Measurements from ENCODE around the gene NPDC1.

Gene NPDC1

GRCh38 chr9:137085920-137086530, 40.0 kb upstream of the NPDC1 start:
- H3K4me3 ChIP-seq (ENCODE audit: low read depth, low read length): peak overlapping the region; percentile 77
- DNase-seq (ENCODE audit: low read depth): peak; percentile 31
- TF ChIP-seq CTCF (conservative IDR thresholded peaks at IDR 0.05; ENCODE audit: low read depth, low read length): no peak

DNA sequence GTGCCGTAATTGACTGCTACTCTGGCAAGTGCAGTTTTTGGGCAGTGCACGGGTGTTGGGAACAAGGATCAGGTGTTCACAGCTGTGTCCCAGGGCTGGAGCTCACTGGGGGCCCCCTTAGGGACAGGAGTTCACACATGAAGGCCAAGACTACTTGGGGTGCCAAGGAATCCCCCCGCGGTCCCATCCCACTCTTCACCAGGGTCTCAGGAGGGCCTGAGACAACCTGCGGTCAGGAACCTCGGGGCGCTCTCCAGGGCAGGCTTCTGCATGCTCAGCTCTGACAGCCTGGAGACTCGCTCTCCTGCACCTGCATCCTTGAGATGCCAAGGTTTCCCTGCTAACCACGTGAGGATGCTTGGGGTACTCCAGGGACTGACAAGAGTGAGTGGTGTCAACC, 38.5 kb upstream of the NPDC1 start:
- TF ChIP-seq CTCF (conservative IDR thresholded peaks at IDR 0.05; ENCODE audit: low read depth, low read length): no peak
- H3K4me3 ChIP-seq (ENCODE audit: low read depth, low read length): no peak overlapping the region
- no peak for DNase-seq (ENCODE audit: low read depth)

GRCh38 chr9:137083394-137084004, 37.5 kb upstream of the NPDC1 start:
- no peak for TF ChIP-seq CTCF (conservative IDR thresholded peaks at IDR 0.05; ENCODE audit: low read depth, low read length)
- peak; percentile 95 for DNase-seq (ENCODE audit: low read depth)
- H3K4me3 ChIP-seq (ENCODE audit: low read depth, low read length): no peak overlapping the region

GRCh38 chr9:137082925-137083290, 36.9 kb upstream of the NPDC1 start:
- TF ChIP-seq CTCF (conservative IDR thresholded peaks at IDR 0.05; ENCODE audit: low read depth, low read length): no peak
- H3K4me3 ChIP-seq (ENCODE audit: low read depth, low read length): no peak overlapping the region
- no peak for DNase-seq (ENCODE audit: low read depth)

- DNase-seq (ENCODE audit: low read depth): no peak
- H3K4me3 ChIP-seq (ENCODE audit: low read depth, low read length): no peak overlapping the region
- no peak for TF ChIP-seq CTCF (conservative IDR thresholded peaks at IDR 0.05; ENCODE audit: low read depth, low read length)
These were observed 36.4 kb upstream of the NPDC1 start for GRCh38 chr9:137082222-137082924.

DNA sequence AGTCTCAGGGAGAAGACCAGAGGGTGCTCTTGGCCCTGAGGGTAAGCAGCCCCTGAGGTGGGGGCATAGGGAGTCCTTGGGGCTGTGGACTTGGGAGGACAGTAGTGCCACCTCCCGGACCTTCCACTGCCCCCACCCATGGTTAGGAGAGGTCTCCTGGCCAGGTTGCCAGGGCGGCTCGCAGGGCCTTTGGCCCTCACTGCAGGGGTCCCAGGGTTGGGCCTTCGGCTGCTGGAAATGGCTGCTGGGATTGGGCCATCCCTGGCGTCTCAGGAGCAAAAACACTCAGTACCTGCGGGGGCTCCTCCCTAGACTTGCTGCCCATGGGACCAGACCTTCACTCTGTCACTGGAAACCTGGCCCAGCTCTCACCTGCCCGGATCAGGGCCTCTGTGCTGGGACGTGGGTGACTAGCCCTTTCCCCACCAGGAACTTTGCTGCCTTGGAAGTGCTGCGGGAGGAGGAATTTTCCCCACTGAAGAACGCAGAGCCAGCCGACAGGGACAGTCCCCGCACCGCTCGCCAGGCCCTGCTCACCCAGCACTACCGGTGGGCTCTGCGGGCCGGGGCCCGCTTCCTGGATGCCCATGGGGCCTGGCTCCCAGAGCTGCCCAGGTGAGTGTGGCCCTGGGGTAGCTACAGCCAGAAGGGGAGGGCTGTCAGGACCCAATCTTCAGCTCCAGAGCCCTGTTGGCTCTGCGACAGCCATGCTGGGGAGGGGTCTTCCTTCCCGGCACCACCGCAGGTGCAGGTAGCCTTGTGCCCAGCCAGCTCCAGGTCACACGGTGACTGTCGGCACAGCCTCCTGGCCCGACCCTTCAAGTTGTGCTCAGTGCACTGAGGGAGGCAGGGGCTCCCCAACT, 34.5 kb upstream of the NPDC1 start:
- no peak for DNase-seq (ENCODE audit: low read depth)
- no peak overlapping the region for H3K4me3 ChIP-seq (ENCODE audit: low read depth, low read length)
- no peak for TF ChIP-seq CTCF (conservative IDR thresholded peaks at IDR 0.05; ENCODE audit: low read depth, low read length)
